ENCODE results near the gene NR3C1. TPM values are rescaled to one million over a fixed set of nuclear protein-coding genes. Genes with fewer than 3 reads are reported as not detected.

The NR3C1 gene
- polyA plus RNA-seq, 1 donor from 2014 or later: 2.3 TPM

DNA sequence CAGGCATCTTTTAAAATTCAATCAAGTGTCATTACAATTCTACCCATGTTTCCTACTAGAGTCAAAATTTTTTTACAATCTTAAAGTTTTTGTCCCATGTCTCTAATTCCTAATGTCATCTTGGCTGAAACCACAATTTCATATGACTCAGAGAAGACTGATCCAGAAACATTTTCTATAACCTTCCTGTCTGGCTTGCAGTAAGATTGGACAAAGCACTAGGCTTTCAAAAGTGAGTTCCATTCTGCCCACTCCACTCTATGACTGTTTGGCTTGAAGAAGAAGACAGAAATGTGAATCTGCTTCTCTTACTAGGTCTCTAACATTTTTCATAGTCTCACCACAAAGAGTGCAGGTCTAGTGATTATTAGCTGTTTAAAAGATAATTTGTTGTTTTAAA, 88.8 kb downstream of the NR3C1 start:
- no peak overlapping the region for H3K9ac ChIP-seq (ENCODE audit: low read length)
- H3K4me3 ChIP-seq (ENCODE audit: low read length): no peak overlapping the region
- TF ChIP-seq EZH2 (IDR thresholded peaks at IDR 0.05; ENCODE audit: borderline replicate concordance, insufficient read depth, low read length, poor library complexity, severe bottlenecking) (no peak), MXI1 (conservative IDR thresholded peaks at IDR 0.05; ENCODE audit: poor library complexity, severe bottlenecking) (no peak), POLR2AphosphoS5 (IDR thresholded peaks at IDR 0.05) (no peak), EP300 (conservative IDR thresholded peaks at IDR 0.05; ENCODE audit: poor library complexity, severe bottlenecking) (no peak), REST (IDR thresholded peaks at IDR 0.05; ENCODE audit: borderline replicate concordance) (no peak), TAF1 (IDR thresholded peaks at IDR 0.05; ENCODE audit: low read depth) (no peak), RAD21 (conservative IDR thresholded peaks at IDR 0.05) (no peak), SMC3 (conservative IDR thresholded peaks at IDR 0.05; ENCODE audit: poor library complexity) (no peak)
- TF ChIP-seq, protein P1, sequence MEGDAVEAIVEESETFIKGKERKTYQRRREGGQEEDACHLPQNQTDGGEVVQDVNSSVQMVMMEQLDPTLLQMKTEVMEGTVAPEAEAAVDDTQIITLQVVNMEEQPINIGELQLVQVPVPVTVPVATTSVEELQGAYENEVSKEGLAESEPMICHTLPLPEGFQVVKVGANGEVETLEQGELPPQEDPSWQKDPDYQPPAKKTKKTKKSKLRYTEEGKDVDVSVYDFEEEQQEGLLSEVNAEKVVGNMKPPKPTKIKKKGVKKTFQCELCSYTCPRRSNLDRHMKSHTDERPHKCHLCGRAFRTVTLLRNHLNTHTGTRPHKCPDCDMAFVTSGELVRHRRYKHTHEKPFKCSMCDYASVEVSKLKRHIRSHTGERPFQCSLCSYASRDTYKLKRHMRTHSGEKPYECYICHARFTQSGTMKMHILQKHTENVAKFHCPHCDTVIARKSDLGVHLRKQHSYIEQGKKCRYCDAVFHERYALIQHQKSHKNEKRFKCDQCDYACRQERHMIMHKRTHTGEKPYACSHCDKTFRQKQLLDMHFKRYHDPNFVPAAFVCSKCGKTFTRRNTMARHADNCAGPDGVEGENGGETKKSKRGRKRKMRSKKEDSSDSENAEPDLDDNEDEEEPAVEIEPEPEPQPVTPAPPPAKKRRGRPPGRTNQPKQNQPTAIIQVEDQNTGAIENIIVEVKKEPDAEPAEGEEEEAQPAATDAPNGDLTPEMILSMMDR (IDR thresholded peaks at IDR 0.05; ENCODE audit: poor library complexity, severe bottlenecking): no peak
- H3K9me3 ChIP-seq (ENCODE audit: low read length): no peaks in the 10 kb centered on the region
- H3K36me3 ChIP-seq (ENCODE audit: insufficient read depth, low read length): no peaks in the 10 kb centered on the region
- no peaks in the 10 kb centered on the region for H3K9me2 ChIP-seq (ENCODE audit: insufficient read depth, low read length)
- no peak overlapping the region for H2AFZ ChIP-seq (ENCODE audit: low read depth, low read length)
- no peak overlapping the region for H3K27ac ChIP-seq (ENCODE audit: low read length)
- H3K79me2 ChIP-seq (replicated peaks; ENCODE audit: insufficient read depth, low read length): no peaks in the 10 kb centered on the region
- H3K4me2 ChIP-seq (ENCODE audit: low read length): no peak overlapping the region
- H4K20me1 ChIP-seq (ENCODE audit: insufficient read depth): no peaks in the 10 kb centered on the region
- H3F3A ChIP-seq (ENCODE audit: insufficient read depth, low read length, poor library complexity, severe bottlenecking): no peaks in the 10 kb centered on the region
- H3K27me3 ChIP-seq (ENCODE audit: insufficient read depth, low read depth, low read length): no peaks in the 10 kb centered on the region

DNA sequence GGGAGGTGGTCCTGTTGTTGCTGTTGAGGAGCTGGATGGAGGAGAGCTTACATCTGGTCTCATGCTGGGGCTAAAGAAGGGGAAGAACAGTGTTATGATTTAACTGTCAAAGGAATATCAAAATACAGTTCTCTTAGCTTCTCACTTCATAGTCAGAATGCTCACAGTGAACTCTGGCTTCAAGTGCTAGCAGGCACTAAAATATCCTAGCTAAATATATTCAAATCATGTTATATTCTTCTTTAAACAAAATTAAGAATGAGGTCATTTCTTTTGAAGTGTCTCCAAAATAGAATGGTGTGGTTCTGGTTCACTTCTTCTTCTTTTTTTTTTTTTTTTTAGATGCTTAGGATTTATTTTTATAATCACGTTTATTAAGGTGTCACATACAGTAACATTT, 89.4 kb downstream of the NR3C1 start:
- H2AFZ ChIP-seq (ENCODE audit: low read depth, low read length): no peak overlapping the region
- no peaks in the 10 kb centered on the region for H3K36me3 ChIP-seq (ENCODE audit: insufficient read depth, low read length)
- H4K20me1 ChIP-seq (ENCODE audit: insufficient read depth): no peaks in the 10 kb centered on the region
- H3K27me3 ChIP-seq (ENCODE audit: insufficient read depth, low read depth, low read length): no peaks in the 10 kb centered on the region
- no peaks in the 10 kb centered on the region for H3K9me3 ChIP-seq (ENCODE audit: low read length)
- no peak overlapping the region for H3K27ac ChIP-seq (ENCODE audit: low read length)
- no peak overlapping the region for H3K4me3 ChIP-seq (ENCODE audit: low read length)
- no peak for TF ChIP-seq EP300 (conservative IDR thresholded peaks at IDR 0.05; ENCODE audit: poor library complexity, severe bottlenecking)
- TF ChIP-seq, protein P1 (IDR thresholded peaks at IDR 0.05; ENCODE audit: poor library complexity, severe bottlenecking): no peak
- TF ChIP-seq EZH2 (IDR thresholded peaks at IDR 0.05; ENCODE audit: borderline replicate concordance, insufficient read depth, low read length, poor library complexity, severe bottlenecking): no peak
- TF ChIP-seq POLR2AphosphoS5 (IDR thresholded peaks at IDR 0.05): no peak
- TF ChIP-seq RAD21 (conservative IDR thresholded peaks at IDR 0.05): no peak
- TF ChIP-seq MXI1 (conservative IDR thresholded peaks at IDR 0.05; ENCODE audit: poor library complexity, severe bottlenecking): no peak
- no peak for TF ChIP-seq SMC3 (conservative IDR thresholded peaks at IDR 0.05; ENCODE audit: poor library complexity)
- TF ChIP-seq TAF1 (IDR thresholded peaks at IDR 0.05; ENCODE audit: low read depth): no peak
- H3K9me2 ChIP-seq (ENCODE audit: insufficient read depth, low read length): no peaks in the 10 kb centered on the region
- no peak overlapping the region for H3K4me2 ChIP-seq (ENCODE audit: low read length)
- no peak overlapping the region for H3K9ac ChIP-seq (ENCODE audit: low read length)
- no peaks in the 10 kb centered on the region for H3K79me2 ChIP-seq (replicated peaks; ENCODE audit: insufficient read depth, low read length)
- no peaks in the 10 kb centered on the region for H3F3A ChIP-seq (ENCODE audit: insufficient read depth, low read length, poor library complexity, severe bottlenecking)

All from neural cell (in vitro differentiated cells).